ENCODE data around the gene BRIP1.

DNA sequence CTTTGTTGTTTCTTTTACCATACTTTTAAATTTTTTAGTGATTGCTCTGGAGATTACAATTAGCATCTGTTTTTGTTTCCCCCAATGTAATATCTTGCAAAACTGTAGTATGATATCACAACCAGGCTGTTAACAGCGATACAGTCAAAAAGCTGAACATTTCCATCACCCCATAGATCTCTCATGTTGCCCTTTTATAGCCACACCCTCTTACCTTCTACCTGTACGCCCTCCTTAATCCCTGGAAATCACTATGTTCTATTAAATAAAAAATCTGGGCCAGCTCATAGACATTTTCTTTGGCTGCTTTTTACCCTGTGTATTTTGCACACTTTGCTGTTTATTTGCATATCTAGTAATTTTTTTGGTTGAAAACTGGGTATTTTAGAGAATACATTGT is 205.1 kb downstream of the BRIP1 start:
- TF ChIP-seq, protein P1, sequence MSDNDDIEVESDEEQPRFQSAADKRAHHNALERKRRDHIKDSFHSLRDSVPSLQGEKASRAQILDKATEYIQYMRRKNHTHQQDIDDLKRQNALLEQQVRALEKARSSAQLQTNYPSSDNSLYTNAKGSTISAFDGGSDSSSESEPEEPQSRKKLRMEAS (IDR thresholded peaks at IDR 0.05; ENCODE audit: insufficient read depth, insufficient read length) = no peak
- TF ChIP-seq, protein P2, sequence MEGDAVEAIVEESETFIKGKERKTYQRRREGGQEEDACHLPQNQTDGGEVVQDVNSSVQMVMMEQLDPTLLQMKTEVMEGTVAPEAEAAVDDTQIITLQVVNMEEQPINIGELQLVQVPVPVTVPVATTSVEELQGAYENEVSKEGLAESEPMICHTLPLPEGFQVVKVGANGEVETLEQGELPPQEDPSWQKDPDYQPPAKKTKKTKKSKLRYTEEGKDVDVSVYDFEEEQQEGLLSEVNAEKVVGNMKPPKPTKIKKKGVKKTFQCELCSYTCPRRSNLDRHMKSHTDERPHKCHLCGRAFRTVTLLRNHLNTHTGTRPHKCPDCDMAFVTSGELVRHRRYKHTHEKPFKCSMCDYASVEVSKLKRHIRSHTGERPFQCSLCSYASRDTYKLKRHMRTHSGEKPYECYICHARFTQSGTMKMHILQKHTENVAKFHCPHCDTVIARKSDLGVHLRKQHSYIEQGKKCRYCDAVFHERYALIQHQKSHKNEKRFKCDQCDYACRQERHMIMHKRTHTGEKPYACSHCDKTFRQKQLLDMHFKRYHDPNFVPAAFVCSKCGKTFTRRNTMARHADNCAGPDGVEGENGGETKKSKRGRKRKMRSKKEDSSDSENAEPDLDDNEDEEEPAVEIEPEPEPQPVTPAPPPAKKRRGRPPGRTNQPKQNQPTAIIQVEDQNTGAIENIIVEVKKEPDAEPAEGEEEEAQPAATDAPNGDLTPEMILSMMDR (IDR thresholded peaks at IDR 0.05; ENCODE audit: extremely low read depth in 1 of 2, insufficient read depth in 1 of 2, low read depth in 1 of 2, low read length in 2 of 2) = no peak
- TF ChIP-seq EZH2 (IDR thresholded peaks at IDR 0.05; ENCODE audit: borderline replicate concordance, low read depth, low read length, severe bottlenecking) (no peak), POLR2AphosphoS5 (IDR thresholded peaks at IDR 0.05; ENCODE audit: insufficient read depth, low read depth, low read length) (no peak)
